ENCODE data around the gene DDX59.

The DDX59 gene

DNA sequence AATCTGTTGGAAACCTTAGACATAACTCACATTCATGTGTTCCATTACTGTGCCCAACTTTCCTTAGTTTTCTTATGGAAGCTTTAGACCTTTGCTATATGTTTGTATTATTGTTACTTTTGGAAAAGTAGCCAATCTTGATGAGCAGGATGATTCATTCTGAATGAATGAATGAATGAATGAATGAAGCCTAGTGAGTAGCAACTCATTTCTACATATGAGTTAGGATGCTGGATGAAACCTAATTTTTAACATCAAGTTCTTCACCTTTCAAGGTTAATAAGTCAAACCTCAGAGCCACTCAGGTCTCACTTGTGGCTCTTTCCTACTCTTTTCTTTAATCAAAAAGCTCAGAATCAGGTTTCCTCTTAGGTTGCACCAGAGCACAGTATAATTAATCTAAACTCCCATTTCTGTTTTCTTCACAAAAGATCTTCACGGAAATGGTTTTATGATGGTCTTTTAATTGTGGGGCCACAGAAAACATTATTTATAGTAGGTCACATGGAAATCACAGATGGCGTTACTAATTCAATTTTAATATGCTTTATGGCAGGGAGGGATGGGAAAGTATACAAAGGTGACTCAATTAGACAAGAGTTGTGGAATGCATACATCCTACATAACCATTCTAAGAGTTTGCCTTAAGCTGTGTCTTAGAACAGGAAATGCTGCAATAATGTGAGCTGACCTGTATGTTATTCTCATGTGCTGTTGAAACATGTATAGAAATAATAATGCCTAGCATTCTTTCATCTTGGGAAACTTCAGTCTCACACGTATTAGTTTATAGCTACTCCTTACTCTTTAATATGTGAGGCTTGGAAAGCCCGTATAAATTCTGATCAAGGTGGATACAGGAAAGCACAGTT is 4.5 kb upstream of the DDX59 start:
- in situ Hi-C loops (cut with HindIII; ENCODE audit: low sequenced_read_pairs): loop anchor here (5.0 kb wide), 1 partner anchor 52 kb away; the partner anchor contains the start of gene KIF14

DNA sequence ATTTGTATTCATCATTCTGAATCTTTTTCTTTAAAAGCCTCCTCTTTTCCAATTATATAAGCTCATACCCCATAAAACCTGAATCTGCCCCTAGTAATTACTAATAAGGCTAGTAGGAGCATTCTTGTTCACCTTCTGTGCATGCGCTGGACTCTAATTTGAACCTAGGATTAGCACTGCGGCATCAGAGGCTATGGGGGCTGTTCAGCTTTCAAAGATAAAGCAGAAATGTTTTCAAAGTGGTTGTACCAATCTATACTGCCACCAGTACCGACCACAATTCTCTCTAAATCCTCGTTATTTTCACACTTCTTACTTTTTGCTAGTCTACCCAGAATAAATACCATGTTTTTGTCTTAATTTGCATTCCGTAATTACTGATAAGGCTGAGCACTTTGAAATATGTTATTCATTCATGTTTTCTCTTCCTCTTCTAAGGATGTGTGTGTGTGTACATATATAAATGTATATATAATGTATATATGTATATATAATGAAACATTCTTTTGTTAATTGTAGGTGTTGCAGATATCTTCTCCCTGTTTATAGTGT is 1.6 kb upstream of the DDX59 start:
- in situ Hi-C loops (cut with HindIII; ENCODE audit: low sequenced_read_pairs): loop anchor here (5.0 kb wide), 1 partner anchor 49 kb away; the partner anchor contains the start of gene KIF14

DNA sequence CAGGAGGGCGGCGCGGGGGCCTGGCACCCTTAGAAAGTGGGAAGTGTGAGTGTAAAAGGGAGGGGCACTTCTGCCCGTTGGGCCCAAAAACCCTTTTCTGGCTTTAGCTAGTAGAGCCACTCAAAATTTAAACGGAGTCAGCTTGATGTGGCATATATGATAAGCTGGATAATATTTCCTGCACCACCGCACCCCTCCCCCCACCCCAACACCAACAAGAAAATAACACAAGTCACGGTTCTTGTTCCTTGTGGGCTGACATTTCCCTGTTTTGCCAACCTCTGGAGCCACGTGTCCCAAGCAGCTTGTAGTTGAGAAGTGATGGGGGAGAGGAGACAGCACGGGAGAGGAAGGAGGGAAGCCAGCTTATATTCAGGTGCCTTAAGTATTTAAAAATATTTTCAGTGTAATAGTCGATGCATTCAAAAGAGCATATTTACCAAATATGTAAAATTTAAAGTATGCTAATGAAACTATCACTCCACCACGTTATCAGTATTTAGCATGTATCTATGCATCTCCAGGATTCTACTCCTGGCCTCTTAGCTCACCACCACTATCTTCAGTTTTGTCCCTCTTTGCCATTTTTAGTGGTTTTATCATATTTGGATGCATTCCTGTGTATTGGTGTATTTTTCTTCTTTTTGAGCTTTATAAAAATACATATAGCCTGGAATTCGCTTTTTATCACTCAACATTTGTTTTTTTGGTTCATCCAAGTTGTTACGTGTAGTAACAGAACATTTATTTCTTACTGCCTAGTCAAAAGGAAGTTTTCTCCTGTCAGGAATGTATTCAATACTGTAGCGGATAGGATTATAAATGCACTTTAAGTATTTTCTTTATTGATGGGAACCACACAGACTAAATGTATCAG is 773 bp upstream of the DDX59 start:
- in situ Hi-C loops (cut with HindIII; ENCODE audit: low sequenced_read_pairs): loop anchor here (5.0 kb wide), 1 partner anchor 48 kb away; the partner anchor contains the start of gene KIF14

DNA sequence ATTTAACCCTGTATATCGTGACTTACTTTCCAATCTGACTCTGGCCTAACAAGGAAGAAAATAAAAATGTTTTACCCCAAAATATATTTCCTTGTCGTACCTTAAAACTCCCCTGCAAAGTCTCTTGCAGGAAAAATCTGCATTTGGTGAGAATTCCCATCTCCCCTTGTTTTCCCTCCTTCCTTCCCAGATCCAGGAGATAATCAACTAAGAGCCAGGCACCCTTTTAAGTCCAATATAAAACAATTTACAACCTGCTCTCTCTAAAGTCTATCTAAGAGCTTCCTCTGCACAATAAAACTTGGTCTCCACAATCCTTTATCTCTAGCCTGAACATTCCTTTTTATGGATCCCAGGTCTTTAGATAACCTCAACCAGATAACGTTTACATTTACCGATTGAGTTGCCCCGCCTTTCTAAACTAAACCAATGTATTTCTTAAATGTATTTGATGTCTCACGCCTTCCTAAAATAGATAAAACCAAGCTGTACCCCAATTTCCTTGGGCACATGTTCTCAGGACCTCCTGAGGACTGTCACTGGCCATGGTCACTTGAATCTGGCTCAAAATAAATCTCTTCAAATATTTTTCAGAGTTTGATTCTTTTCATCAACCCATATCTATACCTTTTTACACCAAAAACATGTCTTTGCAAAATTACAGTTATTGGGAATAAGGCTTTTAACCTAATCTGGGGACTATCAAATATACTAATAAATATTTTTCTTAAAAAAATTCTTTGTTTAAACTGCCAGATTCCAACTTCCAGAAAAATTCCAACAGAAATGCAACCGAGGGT is 993 bp downstream of the DDX59 start:
- in situ Hi-C loops (cut with HindIII; ENCODE audit: low sequenced_read_pairs): loop anchor here (5.0 to 10.0 kb wide), 2 partner anchors 66 to 101 kb away; partner anchors contain the start of gene CAMSAP2

DNA sequence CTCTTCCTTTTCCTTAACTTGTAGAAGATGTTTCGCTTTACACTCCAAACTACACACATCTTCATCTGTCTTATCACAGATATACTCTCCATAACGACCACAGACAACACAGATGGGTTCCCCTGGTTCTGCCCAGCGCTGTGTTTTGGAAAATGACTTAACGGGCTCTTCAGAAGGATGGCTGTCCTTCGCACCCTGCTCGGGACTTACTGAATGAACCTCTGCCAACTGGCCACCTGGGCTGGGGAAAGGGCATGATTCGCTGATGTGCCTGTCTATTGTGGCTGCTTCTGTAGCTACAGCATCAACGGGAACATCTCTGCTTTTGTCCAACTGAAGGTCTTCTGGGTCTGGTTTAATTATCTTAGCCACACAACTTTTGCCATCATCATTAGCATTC is 3.4 kb downstream of the DDX59 start:
- in situ Hi-C loops (cut with HindIII; ENCODE audit: low sequenced_read_pairs): loop anchor here (5.0 to 10.0 kb wide), 2 partner anchors 68 to 99 kb away; partner anchors contain the start of gene CAMSAP2

DNA sequence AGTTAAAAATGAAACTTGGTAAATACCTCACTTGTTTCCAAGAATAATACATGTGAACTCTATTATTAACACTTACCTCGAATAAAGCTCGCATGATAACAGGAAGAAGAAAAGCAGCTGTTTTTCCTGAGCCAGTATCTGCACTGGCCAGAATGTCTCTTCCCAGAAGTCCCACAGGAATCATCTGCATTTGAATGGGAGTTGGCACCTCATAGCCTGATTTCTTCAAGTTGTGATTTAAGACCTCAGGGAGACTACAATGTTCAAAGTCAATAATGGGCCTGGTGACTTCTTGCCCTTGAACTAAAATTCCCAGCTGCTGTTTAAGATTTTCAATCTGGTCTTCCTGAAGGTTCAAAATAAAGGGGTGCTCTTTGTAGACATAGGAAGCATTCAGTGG is 3.8 kb downstream of the DDX59 start:
- in situ Hi-C loops (cut with HindIII; ENCODE audit: low sequenced_read_pairs): loop anchor here (5.0 to 10.0 kb wide), 2 partner anchors 69 to 99 kb away; partner anchors contain the start of gene CAMSAP2

DNA sequence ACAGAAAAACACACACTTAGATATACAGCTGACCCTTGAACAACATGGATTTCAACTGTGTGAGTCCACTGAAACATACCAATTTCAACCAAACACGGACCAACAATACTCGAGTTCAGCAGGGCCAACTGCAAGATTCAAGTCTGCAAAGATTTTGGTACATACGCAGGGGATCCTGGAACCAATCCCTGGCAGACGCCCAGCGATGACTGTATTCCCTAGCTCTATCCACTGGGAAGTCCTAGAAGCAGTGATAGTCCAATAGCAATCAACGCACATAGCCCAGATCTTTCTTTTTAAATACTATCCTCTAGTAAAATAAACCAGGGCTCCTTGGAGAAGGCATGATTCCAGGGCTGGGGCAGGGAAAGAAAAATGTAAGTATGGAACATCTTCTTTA is 9.0 kb downstream of the DDX59 start:
- in situ Hi-C loops (cut with HindIII; ENCODE audit: low sequenced_read_pairs): loop anchor here (10.0 kb wide), 1 partner anchor 74 kb away; the partner anchor contains the start of gene CAMSAP2

DNA sequence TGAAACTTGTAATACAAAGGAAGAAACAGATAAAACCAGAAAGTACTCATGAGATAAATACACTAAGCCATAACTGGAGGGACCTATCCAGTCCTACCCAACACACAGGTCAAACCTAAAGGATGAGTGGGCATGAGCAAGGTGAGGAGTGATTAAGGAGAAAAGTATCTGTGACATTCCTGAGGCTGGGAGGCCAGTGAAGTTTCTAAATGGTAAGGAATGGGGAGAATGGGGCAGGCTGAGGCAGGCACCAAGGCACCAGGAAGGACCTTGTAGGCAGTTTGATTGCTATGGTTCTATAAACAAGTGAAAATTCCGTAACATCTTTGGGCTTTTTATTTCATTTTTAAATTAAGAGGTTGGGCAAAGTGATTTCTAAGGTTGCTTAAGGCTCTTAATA is 10.4 kb downstream of the DDX59 start:
- in situ Hi-C loops (cut with HindIII; ENCODE audit: low sequenced_read_pairs): no loop called here

DNA sequence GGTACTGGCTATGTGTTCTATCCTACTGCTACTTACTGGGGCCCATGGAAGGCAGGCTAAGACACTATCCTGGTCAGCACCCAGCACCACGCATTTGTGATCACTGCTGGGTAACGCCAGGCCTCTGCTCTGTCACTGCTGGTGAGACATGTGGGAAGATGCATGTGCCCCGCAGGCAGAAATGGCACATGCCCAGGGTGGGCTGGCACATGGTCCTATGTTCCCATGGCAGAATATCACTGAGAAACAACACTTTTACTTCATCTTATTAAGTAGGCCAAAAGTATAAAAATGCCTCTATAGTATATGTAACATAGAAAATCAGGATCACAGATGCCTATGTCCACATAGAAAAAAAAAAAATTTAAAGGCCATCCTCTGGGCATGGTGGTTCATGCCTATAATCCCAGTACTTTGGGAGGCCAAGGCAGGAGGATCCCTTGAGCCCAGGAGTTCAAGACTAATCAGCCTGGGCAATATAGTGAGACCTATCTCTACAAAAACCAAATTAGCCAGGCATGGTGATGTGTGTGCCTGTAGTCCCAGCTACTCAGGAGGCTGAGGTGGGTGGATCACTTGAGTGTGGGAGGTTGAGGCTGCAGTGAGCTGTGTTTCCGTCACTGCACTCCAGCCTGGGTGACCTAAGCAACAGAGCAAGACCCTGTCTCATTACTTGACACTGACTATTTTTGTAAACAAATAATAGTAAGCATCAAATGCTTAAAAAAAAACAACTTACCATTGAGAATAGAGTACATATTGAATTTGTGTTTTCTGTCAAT is 11.5 kb downstream of the DDX59 start:
- in situ Hi-C loops (cut with HindIII; ENCODE audit: low sequenced_read_pairs): no loop called here

DNA sequence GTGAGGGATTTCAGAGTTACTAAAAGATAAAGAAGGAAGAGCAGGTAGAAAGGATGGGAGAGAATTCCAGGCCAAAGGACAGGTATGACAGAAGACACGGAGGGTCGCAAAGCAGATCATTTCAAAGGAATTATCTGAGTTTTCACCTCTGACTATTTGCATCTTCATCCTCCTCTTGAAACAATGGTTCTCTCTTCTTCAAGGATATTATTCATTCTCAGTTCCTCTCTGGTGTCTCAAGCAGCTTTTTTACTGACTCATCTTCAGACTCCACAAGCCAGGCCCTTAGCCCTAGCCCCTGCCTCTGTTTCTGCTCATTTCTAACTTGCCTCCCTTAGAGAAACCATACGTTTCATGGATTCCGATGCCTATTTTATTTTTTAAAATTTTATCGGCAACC is 15.0 kb downstream of the DDX59 start:
- in situ Hi-C loops (cut with HindIII; ENCODE audit: low sequenced_read_pairs): no loop called here

DNA sequence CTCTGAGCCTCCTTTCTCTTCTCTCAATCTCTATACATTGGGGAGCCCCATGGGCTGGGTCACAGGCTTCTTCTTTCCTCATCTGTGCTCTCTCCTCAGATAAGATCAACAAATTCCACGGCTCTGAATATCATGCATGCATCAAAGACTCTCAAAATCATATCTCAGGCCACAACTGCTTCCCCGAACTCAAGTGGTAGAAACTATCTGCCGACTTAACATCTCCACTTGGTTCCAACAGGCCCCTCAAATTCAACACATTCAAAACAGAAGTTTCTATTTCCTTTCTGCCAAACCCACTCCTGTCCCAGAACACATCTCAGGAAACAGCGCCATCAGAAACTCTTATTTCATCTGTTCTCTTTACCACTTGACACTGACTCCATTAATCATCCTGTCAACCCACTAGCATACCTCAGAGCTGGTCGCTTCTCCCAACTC is 16.7 kb downstream of the DDX59 start:
- in situ Hi-C loops (cut with HindIII; ENCODE audit: low sequenced_read_pairs): no loop called here

DNA sequence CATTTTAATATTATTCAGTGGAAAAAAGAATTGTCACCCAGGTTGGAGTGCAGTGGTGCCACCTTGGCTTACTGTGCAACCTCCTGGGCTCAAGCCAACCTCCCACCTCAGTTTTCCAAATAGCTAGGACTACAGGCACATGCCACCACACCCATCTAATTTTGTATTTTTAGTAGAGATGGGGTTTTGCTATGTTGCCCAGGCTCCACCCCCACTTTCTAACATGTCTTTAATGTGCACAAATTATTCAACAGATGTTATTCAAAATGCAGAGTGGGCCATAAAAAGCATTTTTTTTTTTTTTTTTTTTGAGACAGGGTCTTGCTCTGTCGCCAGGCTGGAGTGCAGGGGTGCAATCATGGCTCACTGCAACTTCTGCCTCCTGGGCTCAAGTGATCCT is 17.3 kb downstream of the DDX59 start:
- in situ Hi-C loops (cut with HindIII; ENCODE audit: low sequenced_read_pairs): no loop called here

DNA sequence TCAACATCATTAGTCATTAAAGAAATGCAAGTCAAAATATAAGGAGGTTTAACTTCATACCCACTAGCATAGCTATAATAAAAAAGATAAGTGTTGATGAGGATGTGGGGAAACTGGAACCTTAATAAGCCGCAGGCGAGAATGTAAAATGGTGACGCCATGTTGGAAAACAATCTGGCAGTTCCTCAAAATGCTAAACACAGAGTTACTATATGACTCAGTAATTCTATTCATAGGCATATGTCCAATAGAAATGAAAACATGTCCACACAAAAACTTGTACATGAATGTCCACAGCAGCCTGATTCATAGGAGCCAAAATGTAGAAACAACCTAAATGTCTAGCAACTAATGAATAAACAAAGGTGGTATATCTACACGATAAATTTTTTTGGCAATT is 23.2 kb downstream of the DDX59 start:
- in situ Hi-C loops (cut with HindIII; ENCODE audit: low sequenced_read_pairs): no loop called here

DNA sequence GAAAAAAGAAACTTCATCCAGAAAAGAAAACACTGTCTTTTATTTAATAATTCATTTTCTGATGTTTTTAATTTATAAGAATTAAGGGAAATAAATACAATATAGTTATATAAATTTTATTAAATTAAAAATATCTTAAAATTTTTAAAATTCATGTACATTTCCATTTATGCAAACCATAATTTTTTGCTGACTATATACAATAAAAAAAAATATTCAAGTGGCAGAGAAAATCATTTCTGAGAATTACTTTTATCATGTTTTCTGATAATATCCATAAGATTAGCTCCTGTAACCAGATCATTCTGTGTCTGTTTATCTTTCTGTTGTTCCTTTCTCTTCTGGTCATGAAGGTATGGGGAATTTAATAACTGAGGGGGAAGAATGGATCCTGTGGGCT is 25.7 kb downstream of the DDX59 start:
- in situ Hi-C loops (cut with HindIII; ENCODE audit: low sequenced_read_pairs): no loop called here

DNA sequence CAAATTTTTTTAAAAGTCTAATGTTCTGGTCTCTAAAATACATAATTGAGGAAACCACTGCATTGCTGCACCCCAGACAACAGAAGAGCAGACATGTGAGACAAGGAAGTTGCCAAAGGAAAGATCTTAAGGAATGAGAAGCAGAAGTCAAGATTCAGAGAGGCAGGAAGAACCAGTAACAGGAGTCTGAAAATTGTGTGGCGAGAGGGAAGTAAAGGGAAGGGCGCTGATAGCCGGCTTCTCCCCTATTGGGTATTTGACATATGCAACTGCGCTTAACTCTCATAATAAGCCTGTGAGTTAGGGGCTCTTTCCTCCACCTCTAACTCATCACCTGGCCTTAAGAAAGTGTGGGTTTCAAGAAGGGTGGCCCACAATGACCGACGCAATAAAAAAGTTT is 27.2 kb downstream of the DDX59 start:
- in situ Hi-C loops (cut with HindIII; ENCODE audit: low sequenced_read_pairs): no loop called here

DNA sequence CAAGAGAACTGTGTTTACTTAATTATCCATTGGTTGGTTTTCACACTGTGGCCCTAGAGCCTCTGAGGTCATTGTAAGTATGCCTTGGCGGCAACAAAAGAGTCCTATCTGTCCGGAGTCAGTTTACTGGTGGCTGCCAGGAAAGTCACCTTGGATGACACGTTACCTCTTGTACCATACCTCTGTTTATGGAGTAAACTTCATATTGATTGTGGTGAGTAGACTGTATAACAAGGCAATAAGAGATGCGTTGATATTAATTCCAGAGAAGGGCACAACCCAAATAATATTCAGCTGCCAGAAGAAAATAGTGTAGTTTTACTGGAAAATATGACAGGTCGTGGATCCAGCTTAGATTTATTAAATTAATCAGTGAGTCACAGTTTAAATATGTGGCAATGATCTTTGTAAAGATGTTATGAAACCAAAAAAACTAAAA is 28.7 kb downstream of the DDX59 start:
- in situ Hi-C loops (cut with HindIII; ENCODE audit: low sequenced_read_pairs): no loop called here

DNA sequence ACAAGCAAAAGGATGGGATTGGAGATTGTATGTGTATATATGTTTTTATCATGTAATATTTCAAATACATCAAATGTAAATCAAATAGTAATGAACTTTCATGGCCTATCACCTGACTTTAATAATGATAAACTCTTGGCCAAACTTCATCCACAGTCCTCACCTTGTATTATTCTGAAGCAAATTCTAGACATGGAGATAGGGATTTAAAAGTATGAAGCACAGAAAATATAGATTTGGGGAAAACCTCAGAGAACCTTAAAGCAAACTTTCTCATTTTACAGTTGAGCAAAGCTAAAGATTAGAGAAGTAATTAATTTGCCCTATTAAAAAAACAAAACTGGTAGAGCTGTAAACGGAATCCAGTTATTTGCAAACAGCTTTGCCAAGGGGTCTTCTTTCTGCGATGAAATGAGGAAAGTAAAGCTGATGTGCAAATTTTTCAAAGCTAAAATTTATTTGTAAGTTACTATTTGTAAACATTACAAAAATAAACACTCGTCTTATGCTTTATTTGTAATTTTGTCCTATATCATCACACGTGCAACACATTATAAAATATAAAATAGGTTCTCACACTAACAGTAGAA is 29.2 kb downstream of the DDX59 start:
- in situ Hi-C loops (cut with HindIII; ENCODE audit: low sequenced_read_pairs): no loop called here

DNA sequence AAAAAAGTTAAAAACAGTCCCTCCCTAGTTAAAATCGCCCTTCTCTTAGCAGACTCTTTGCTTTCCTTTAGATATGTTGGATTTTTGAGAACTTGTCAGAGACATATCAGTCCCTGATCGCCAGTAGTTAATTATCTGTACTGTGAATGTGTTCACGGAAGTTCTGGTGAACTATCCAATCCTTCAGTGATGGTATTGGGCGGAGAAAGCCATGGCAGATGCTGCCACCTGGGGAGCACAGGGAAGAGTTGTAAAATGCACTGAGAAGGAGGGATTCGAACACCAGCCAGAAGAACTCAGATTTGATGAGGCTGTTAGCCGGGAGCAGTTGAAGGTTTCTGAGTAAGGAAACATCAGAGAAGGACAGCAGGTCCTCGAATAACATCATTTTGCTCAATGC is 31.6 kb downstream of the DDX59 start:
- in situ Hi-C loops (cut with HindIII; ENCODE audit: low sequenced_read_pairs): no loop called here

DNA sequence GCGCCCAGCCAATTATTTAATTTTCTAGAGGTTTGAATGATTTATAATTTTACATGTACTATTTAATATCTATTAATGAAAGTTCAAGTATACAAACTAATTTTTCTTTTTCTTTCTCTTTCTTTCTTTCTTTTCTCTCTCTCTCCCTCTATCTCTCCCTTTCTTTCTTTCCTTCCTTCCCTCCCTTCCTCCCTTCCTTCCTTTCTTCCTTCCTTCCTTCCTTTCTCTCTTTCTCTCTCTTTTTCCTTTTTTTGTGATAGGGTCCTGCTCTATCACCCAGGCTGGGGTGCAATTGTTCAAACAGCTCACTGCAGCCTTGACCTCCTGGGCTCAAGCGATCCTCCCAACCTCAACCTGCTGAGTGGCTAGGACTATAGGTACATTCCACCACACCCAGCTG is 33.0 kb downstream of the DDX59 start:
- in situ Hi-C loops (cut with HindIII; ENCODE audit: low sequenced_read_pairs): no loop called here
